Measurements from ENCODE around the gene CEP131. TPM values are rescaled to one million over a fixed set of nuclear protein-coding genes. Genes with fewer than 3 reads are reported as not detected.

Gene CEP131
- total and polyA plus RNA-seq, 2 donors (not counting 3 experiments of a cell fraction or from before 2014, with no cell fraction given), result 5.3 to 17.9 TPM

DNA sequence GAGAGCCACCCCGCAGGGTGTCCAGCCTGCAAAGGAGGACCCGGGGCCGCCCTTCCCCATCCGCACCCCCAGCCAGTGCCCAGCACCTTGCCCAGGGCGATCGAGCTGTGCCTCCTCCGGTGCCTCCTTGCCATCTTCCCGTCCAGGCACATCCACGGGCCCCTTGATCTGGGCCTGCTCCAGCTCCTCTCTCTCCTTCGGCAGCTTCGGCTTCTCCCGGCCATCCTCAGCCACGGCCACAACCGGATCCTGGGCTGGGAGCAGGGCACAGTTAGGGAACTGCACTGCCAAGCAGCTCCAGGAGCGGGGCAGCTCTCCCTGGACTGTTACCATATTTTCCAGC is 30.2 kb upstream of the CEP131 start:
- H3K9ac ChIP-seq (replicated peaks; ENCODE audit: extremely low read depth, insufficient read depth, low read length), result no peak overlapping the region
- DNase-seq (ENCODE audit: low read depth, low spot score) (no peak), FAIRE-seq (no peak)
- POLR2A ChIA-PET, result interaction anchor here (0.6 kb wide), 1 partner anchor 56 kb away, joined by 7 read pairs; no protein-coding TSS in a partner anchor
- no peaks in the 10 kb centered on the region for H3K4me1 ChIP-seq (ENCODE audit: control insufficient read depth, extremely low read depth, insufficient read depth, low read length)
- H3K9me3 ChIP-seq (replicated peaks; ENCODE audit: control insufficient read depth, insufficient read depth, low read length), result no peaks in the 10 kb centered on the region
- intact Hi-C loops (cut with micrococcal nuclease) (loop anchor here (1.0 to 5.0 kb wide), 4 partner anchors 142 to 348 kb away; partner anchors contain the start of genes ACTG1 and BAHCC1), dilution Hi-C loops (cut with MboI; ENCODE audit: extremely low pct_ligation_motif_present, low sequenced_read_pairs) (no loop called here)
- BruUV-seq (replicated peaks), result no TSS peak
- no peaks in the 10 kb centered on the region for H3K9me1 ChIP-seq (replicated peaks; ENCODE audit: control insufficient read depth, extremely low read depth, insufficient read depth, low read length)
- no peak overlapping the region for H3K4me2 ChIP-seq (ENCODE audit: insufficient read depth, low read length)
- peaks cover 0 to 13% of the 10 kb centered on the region in 2 experiments for H3K36me3 ChIP-seq (ENCODE audit: control insufficient read depth in 2 of 2, extremely low read depth in 1 of 2, insufficient read depth in 2 of 2, low read length in 2 of 2)
- no peaks in the 10 kb centered on the region for H3K79me2 ChIP-seq (ENCODE audit: control insufficient read depth, insufficient read depth, low read length)
- no peaks in the 10 kb centered on the region for H4K20me1 ChIP-seq (replicated peaks; ENCODE audit: control insufficient read depth, extremely low read depth, insufficient read depth, low read length)
- CTCF ChIA-PET, result interaction anchor here (0.6 to 6.3 kb wide), 14 partner anchors 9 to 349 kb away, joined by 3 to 117 read pairs (median 4); partner anchors contain the start of gene BAHCC1
- H2AFZ ChIP-seq (ENCODE audit: low read depth, low read length), result no peak overlapping the region
- TF ChIP-seq JUN (IDR thresholded peaks at IDR 0.05; ENCODE audit: borderline replicate concordance, insufficient read depth, insufficient read length, low read depth) (no peak), MYC (IDR thresholded peaks at IDR 0.05; ENCODE audit: low read depth, low read length) (no peak), POLR2AphosphoS5 (IDR thresholded peaks at IDR 0.05; ENCODE audit: insufficient read depth, low read depth, low read length) (no peak), GATA2 (IDR thresholded peaks at IDR 0.05; ENCODE audit: insufficient read depth, insufficient read length, low read depth, low read length) (no peak), POLR2A (IDR thresholded peaks at IDR 0.05; ENCODE audit: low read depth, low read length) (no peak), FOS (IDR thresholded peaks at IDR 0.05; ENCODE audit: borderline replicate concordance, insufficient read depth, low read length) (no peak), EZH2 (IDR thresholded peaks at IDR 0.05; ENCODE audit: borderline replicate concordance, low read depth, low read length, severe bottlenecking) (no peak)
- TF ChIP-seq, protein P1, sequence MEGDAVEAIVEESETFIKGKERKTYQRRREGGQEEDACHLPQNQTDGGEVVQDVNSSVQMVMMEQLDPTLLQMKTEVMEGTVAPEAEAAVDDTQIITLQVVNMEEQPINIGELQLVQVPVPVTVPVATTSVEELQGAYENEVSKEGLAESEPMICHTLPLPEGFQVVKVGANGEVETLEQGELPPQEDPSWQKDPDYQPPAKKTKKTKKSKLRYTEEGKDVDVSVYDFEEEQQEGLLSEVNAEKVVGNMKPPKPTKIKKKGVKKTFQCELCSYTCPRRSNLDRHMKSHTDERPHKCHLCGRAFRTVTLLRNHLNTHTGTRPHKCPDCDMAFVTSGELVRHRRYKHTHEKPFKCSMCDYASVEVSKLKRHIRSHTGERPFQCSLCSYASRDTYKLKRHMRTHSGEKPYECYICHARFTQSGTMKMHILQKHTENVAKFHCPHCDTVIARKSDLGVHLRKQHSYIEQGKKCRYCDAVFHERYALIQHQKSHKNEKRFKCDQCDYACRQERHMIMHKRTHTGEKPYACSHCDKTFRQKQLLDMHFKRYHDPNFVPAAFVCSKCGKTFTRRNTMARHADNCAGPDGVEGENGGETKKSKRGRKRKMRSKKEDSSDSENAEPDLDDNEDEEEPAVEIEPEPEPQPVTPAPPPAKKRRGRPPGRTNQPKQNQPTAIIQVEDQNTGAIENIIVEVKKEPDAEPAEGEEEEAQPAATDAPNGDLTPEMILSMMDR (IDR thresholded peaks at IDR 0.05; ENCODE audit: extremely low read depth in 1 of 2, insufficient read depth in 1 of 2, low read depth in 1 of 2, low read length in 2 of 2), result no peak
- TF ChIP-seq, protein P2, sequence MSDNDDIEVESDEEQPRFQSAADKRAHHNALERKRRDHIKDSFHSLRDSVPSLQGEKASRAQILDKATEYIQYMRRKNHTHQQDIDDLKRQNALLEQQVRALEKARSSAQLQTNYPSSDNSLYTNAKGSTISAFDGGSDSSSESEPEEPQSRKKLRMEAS (IDR thresholded peaks at IDR 0.05; ENCODE audit: insufficient read depth, insufficient read length), result no peak
- no peak overlapping the region for H3K27ac ChIP-seq (ENCODE audit: insufficient read depth, low read depth, low read length)
- H3K27me3 ChIP-seq (ENCODE audit: control insufficient read depth in 2 of 2, insufficient read depth in 2 of 2, low read length in 2 of 2), result no peaks in the 10 kb centered on the region
- no peak overlapping the region for H3K4me3 ChIP-seq (replicated peaks in 1 of 3; ENCODE audit: insufficient read depth in 1 of 3, low read depth in 1 of 3, low read length in 3 of 3)
